DMS 273 (cell line): Measurements from ENCODE around the gene CHSY1.

ENCODE experiments used
- DNase-seq: peaks from one replicate; lab custom pipeline; 2025; ENCODE audit not compliant: unreplicated experiment; lab: John Stamatoyannopoulos, UW

The CHSY1 gene

GRCh38 chr15:101156509-101157159, 95.2 kb downstream of the CHSY1 start:
- DNase-seq, result peak; percentile 82

- DNase-seq, result no peak
Measured at GRCh38 chr15:101156061-101156460, 95.8 kb downstream of the CHSY1 start.

GRCh38 chr15:101153801-101154656, 97.8 kb downstream of the CHSY1 start:
- DNase-seq, result no peak

GRCh38 chr15:101152914-101153313, 98.9 kb downstream of the CHSY1 start:
- peak; percentile 51 for DNase-seq

- no peak for DNase-seq
Measured at GRCh38 chr15:101151288-101151687, 100.6 kb downstream of the CHSY1 start.

GRCh38 chr15:101150723-101151040, 101.2 kb downstream of the CHSY1 start:
- no peak for DNase-seq

GRCh38 chr15:101149864-101150722, 101.8 kb downstream of the CHSY1 start:
- no peak for DNase-seq

- DNase-seq, result no peak
Measured at GRCh38 chr15:101148881-101149664, 102.8 kb downstream of the CHSY1 start.

GRCh38 chr15:101148166-101148880, 103.5 kb downstream of the CHSY1 start:
- no peak for DNase-seq

GRCh38 chr15:101147181-101147580, 104.7 kb downstream of the CHSY1 start:
- DNase-seq, result no peak

GRCh38 chr15:101146118-101146702, 105.6 kb downstream of the CHSY1 start:
- no peak for DNase-seq

GRCh38 chr15:101145362-101145761, 106.5 kb downstream of the CHSY1 start:
- no peak for DNase-seq

GRCh38 chr15:101143321-101143720, 108.5 kb downstream of the CHSY1 start:
- no peak for DNase-seq

- no peak for DNase-seq
Measured at GRCh38 chr15:101142711-101143110, 109.1 kb downstream of the CHSY1 start.

GRCh38 chr15:101141926-101142527, 109.8 kb downstream of the CHSY1 start:
- no peak for DNase-seq

GRCh38 chr15:101140697-101141065, 111.2 kb downstream of the CHSY1 start:
- DNase-seq, result no peak

GRCh38 chr15:101139986-101140696, 111.7 kb downstream of the CHSY1 start:
- no peak for DNase-seq

- DNase-seq, result no peak
Measured at GRCh38 chr15:101138913-101139880, 112.7 kb downstream of the CHSY1 start.
